HuH-7.5 (cell line): ENCODE data around the gene LPP.
A peak's percentile ranks its signal among the peaks of the same experiment; 100 is the strongest.

Experiments
- DNase-seq: peaks from one replicate; pipeline ENCODE4 v3.0.0; 2011; ENCODE audit warnings: low spot score

LPP gene

GRCh38 chr3:188361888-188362287, 207.9 kb downstream of the LPP start:
- no peak for DNase-seq

- DNase-seq, result peak; percentile 28
Observed at GRCh38 chr3:188362405-188362831, 208.5 kb downstream of the LPP start.

GRCh38 chr3:188365184-188365583, 211.2 kb downstream of the LPP start:
- DNase-seq, result no peak

- no peak for DNase-seq
Observed at GRCh38 chr3:188365988-188366698, 212.2 kb downstream of the LPP start.

GRCh38 chr3:188367678-188368077, 213.7 kb downstream of the LPP start:
- DNase-seq, result no peak

- DNase-seq, result no peak
Observed at GRCh38 chr3:188369526-188369925, 215.6 kb downstream of the LPP start.

GRCh38 chr3:188370081-188370830, 216.3 kb downstream of the LPP start:
- no peak for DNase-seq

- no peak for DNase-seq
Observed at GRCh38 chr3:188378786-188379185, 224.8 kb downstream of the LPP start.

- no peak for DNase-seq
Observed at GRCh38 chr3:188380252-188380651, 226.3 kb downstream of the LPP start.

GRCh38 chr3:188380722-188381121, 226.8 kb downstream of the LPP start:
- DNase-seq, result peak; percentile 13

- no peak for DNase-seq
Observed at GRCh38 chr3:188383748-188384147, 229.8 kb downstream of the LPP start.

- no peak for DNase-seq
Observed at GRCh38 chr3:188385295-188385694, 231.3 kb downstream of the LPP start.

GRCh38 chr3:188389711-188390342, 235.9 kb downstream of the LPP start:
- no peak for DNase-seq

- DNase-seq, result no peak
Observed at GRCh38 chr3:188390343-188390718, 236.4 kb downstream of the LPP start.

GRCh38 chr3:188390775-188391443, 237.0 kb downstream of the LPP start:
- DNase-seq, result no peak

GRCh38 chr3:188391592-188391991, 237.6 kb downstream of the LPP start:
- DNase-seq, result no peak

- DNase-seq, result no peak
Observed at GRCh38 chr3:188392076-188392475, 238.1 kb downstream of the LPP start.

- DNase-seq, result no peak
Observed at GRCh38 chr3:188394623-188395022, 240.7 kb downstream of the LPP start.

- DNase-seq, result no peak
Observed at GRCh38 chr3:188396251-188396650, 242.3 kb downstream of the LPP start.

- DNase-seq, result no peak
Observed at GRCh38 chr3:188396900-188397299, 242.9 kb downstream of the LPP start.

GRCh38 chr3:188397766-188398705, 244.1 kb downstream of the LPP start:
- DNase-seq, result no peak
